BJ (cell line): ENCODE data around the gene PCDHB7. TPM values are rescaled to one million over a fixed set of nuclear protein-coding genes. Genes with fewer than 3 reads are reported as not detected.
"Not testable (repeated sequence)": the region's sequence is repeated elsewhere in the genome, so short reads cannot be mapped to it uniquely, and the experiment has no call there.

Experiments used
- CTCF ChIA-PET: fragments of 350-600 bp; formaldehyde crosslinking; extraction: SDS; loops from one replicate; lab custom pipeline; 2021; ENCODE audit warnings: antibody characterized with exemption, inconsistent platforms; lab: Yijun Ruan, JAX
- POLR2A ChIA-PET: fragments of 300-600 bp; sonication (Branson Sonifier 250); formaldehyde crosslinking; extraction: SDS; loops from one replicate; lab custom pipeline; 2021; ENCODE audit warnings: antibody characterized with exemption; lab: Charles Lee
- DNase-seq: peaks from one replicate; pipeline ENCODE4 v3.0.0-alpha.2; 2011; ENCODE audit warnings: low read depth
- H3K27me3 ChIP-seq: 2 replicates; pipeline ENCODE4 v1.6.0; 2011; ENCODE audit warnings: low read length; ENCODE audit not compliant: control insufficient read depth, insufficient read depth
- H3K36me3 ChIP-seq: 2 replicates; pipeline ENCODE4 v1.5.1; 2011; ENCODE audit warnings: low read length; ENCODE audit not compliant: control insufficient read depth, insufficient read depth
- H3K4me3 ChIP-seq: 2 replicates; pipeline ENCODE4 v1.5.1; 2011; ENCODE audit warnings: low read depth, mild to moderate bottlenecking, control low read depth, low read length
- CTCF ChIP-seq: IDR thresholded peaks from 2 replicates; pipeline ENCODE4 v1.5.1; 2011; ENCODE audit warnings: low read depth, mild to moderate bottlenecking, control low read depth, inconsistent platforms, low read length, moderate library complexity; ENCODE audit not compliant: insufficient read depth
- polyA plus RNA-seq: library from polyadenylated mRNA; depleted of rRNA; stranded (reverse); fragments of >200 nt; gene quantifications from 2 replicates; pipeline ENCODE4 v1.2.3, GENCODE V29; 2011

Gene PCDHB7
- polyA plus RNA-seq, 1 experiment, result 0.44 TPM

GRCh38 chr5:141186897-141187512, 14.6 kb downstream of the PCDHB7 start, which contains the start of gene PCDHB9:
Gene PCDHB9, plus strand, starts transcription at chr5:141187161. Its CDS starts 158 bp downstream, at chr5:141187319.
- ChIA-PET POLR2A (interaction anchor here (0.6 kb wide), 1 partner anchor 405 kb away, joined by 4 read pairs; no protein-coding TSS in a partner anchor), CTCF (interaction anchor here (0.7 to 2.2 kb wide), 8 partner anchors 12 to 379 kb away, joined by 3 to 8 read pairs (median 3); partner anchors contain the start of genes PCDHB11, PCDHB6, PCDHGB3 and TAF7)
- Histone ChIP-seq H3K27me3 (no peaks in the 10 kb centered on the region), H3K36me3 (no peaks in the 10 kb centered on the region), H3K4me3 (peak within 1 kb of the TSS; percentile 31)
- no peak for DNase-seq
- TF ChIP-seq CTCF, result peak; percentile 50

DNA sequence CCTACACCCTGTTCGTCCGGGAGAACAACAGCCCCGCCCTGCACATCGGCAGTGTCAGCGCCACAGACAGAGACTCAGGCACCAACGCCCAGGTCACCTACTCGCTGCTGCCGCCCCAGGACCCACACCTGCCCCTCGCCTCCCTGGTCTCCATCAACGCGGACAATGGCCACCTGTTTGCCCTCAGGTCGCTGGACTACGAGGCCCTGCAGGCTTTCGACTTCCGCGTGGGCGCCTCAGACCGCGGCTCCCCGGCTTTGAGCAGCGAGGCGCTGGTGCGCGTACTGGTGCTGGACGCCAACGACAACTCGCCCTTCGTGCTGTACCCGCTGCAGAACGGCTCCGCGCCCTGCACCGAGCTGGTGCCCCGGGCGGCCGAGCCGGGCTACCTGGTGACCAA, 16.2 kb downstream of the PCDHB7 start:
- CTCF ChIA-PET, POLR2A ChIA-PET, H3K36me3 ChIP-seq, H3K4me3 ChIP-seq, H3K27me3 ChIP-seq, DNase-seq: not testable (repeated sequence)

- H3K4me3 ChIP-seq, H3K27me3 ChIP-seq, DNase-seq, H3K36me3 ChIP-seq, POLR2A ChIA-PET, CTCF ChIA-PET: not testable (repeated sequence)
Measured at GRCh38 chr5:141189131-141189530, 16.7 kb downstream of the PCDHB7 start.

DNA sequence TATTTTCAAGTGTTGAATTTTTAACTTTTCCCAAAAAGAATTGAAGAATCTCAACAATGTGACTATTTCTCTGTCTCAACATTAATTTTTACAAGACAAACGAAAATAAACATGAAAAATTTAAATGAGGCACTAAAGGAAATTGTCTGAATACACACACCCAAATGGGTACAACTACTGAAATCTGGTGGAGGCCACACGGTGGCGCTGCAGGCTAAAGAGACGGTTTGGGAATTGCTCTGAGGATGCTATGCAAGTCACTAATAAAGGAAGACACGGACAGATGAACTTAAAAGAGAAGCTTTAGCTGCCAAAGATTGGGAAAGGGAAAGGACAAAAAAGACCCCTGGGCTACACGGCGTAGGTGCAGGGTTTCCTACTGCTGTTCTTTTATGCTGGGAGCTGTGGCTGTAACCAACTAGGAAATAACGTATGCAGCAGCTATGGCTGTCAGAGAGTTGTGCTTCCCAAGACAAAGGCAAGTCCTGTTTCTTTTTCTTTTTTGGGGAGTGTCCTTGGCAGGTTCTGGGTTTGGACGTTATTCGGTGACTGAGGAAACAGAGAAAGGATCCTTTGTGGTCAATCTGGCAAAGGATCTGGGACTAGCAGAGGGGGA, 19.8 kb downstream of the PCDHB7 start, which contains the start of gene PCDHB10:
Gene PCDHB10, plus strand, starts transcription at position 244 of the 616 bp plus-strand sequence. Its CDS starts 200 bp downstream, at position 444.
- TF ChIP-seq CTCF, result peak; percentile 40; the same call in 1 of the 2 replicates
- H3K36me3 ChIP-seq, result no peaks in the 10 kb centered on the region
- H3K27me3 ChIP-seq, result no peaks in the 10 kb centered on the region
- H3K4me3 ChIP-seq, result no peak within 1 kb of the TSS
- no peak for DNase-seq
- ChIA-PET CTCF (interaction anchor here (0.7 to 1.6 kb wide), 10 partner anchors 8 to 371 kb away, joined by 3 to 4 read pairs (median 3); partner anchors contain the start of genes PCDHB16 and PCDHB8), POLR2A (no interaction called here)

DNA sequence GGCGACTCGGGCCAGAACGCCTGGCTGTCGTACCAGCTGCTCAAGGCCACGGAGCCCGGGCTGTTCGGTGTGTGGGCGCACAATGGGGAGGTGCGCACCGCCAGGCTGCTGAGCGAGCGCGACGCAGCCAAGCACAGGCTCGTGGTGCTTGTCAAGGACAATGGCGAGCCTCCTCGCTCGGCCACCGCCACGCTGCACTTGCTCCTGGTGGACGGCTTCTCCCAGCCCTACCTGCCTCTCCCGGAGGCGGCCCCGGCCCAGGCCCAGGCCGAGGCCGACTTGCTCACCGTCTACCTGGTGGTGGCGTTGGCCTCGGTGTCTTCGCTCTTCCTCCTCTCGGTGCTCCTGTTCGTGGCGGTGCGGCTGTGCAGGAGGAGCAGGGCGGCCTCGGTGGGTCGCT, 21.9 kb downstream of the PCDHB7 start:
- H3K4me3 ChIP-seq, CTCF ChIA-PET, H3K27me3 ChIP-seq, DNase-seq, POLR2A ChIA-PET, H3K36me3 ChIP-seq: not testable (repeated sequence)

GRCh38 chr5:141196363-141196762, 23.9 kb downstream of the PCDHB7 start:
- Histone ChIP-seq H3K27me3 (no peaks in the 10 kb centered on the region), H3K4me3 (no peak overlapping the region)
- POLR2A ChIA-PET, result no interaction called here

More at GRCh38 chr5:141196363-141196762, 23.9 kb downstream of the PCDHB7 start:
- DNase-seq, result no peak
- H3K36me3 ChIP-seq, result no peaks in the 10 kb centered on the region
- TF ChIP-seq CTCF, result no peak
- CTCF ChIA-PET, result interaction anchor here (0.7 kb wide), 1 partner anchor 245 kb away, joined by 3 read pairs; no protein-coding TSS in a partner anchor
